ENCODE data around the gene NID2. TPM values are rescaled to one million over a fixed set of nuclear protein-coding genes. Genes with fewer than 3 reads are reported as not detected.

NID2 gene
- polyA plus RNA-seq, 1 of the 3 experiments (the other 2 are of a cell fraction), result 22.7 TPM

DNA sequence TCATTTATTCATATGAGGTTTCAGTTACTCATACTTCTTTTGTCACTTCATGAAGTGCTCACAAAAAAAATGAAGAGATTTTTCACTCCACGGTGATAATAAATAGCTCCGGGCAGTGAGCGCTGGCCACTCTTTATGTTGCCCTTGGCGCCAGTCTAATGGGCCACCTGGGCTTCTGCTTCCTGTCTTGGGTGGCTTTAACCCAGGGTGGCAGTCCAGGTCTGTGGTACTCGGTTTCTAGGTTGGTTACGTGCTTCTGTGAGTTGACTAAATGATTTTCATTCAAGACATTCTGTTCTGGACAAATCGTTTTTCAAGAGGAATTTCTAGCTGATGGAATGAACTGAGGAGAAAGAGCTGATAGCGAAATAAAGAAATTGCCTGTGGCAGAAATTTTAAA lies 34.6 kb upstream of the NID2 start:
- no peak overlapping the region for H3K4me2 ChIP-seq
- no peak overlapping the region for H3K27ac ChIP-seq (ENCODE audit: low read depth in 2 of 2, low read length in 1 of 2)
- no peak overlapping the region for H2AFZ ChIP-seq (ENCODE audit: low read depth)
- ChIA-PET POLR2A (no interaction called here), CTCF (interaction anchor here (1.4 kb wide), 1 partner anchor 28 kb away, joined by 3 read pairs; no protein-coding TSS in a partner anchor)
- H3K36me3 ChIP-seq (replicated peaks in 1 of 2; ENCODE audit: control insufficient read depth in 1 of 2, insufficient read depth in 2 of 2, low read length in 1 of 2), result no peaks in the 10 kb centered on the region
- no peak overlapping the region for H3K4me3 ChIP-seq (ENCODE audit: low read depth in 2 of 2, low read length in 1 of 2)
- H3K9me2 ChIP-seq, result no peaks in the 10 kb centered on the region
- H3K4me1 ChIP-seq (ENCODE audit: control insufficient read depth in 1 of 2, insufficient read depth in 2 of 2, low read depth in 1 of 2, low read length in 1 of 2), result no peaks in the 10 kb centered on the region
- WGBS (ENCODE audit: low lambda C conversion rate), result 70% methylated on average over 8 of the region's 8 CpGs
- no peak for TF ChIP-seq NRF1 (IDR thresholded peaks at IDR 0.05; ENCODE audit: low read depth, low read length)
- TF ChIP-seq TEAD4 (IDR thresholded peaks at IDR 0.05; ENCODE audit: borderline replicate concordance, insufficient read depth), result no peak
- no peak for TF ChIP-seq TAF1 (IDR thresholded peaks at IDR 0.05; ENCODE audit: borderline replicate concordance, low read depth, low read length)
- TF ChIP-seq ELF1 (IDR thresholded peaks at IDR 0.05), result no peak
- TF ChIP-seq, protein P1, sequence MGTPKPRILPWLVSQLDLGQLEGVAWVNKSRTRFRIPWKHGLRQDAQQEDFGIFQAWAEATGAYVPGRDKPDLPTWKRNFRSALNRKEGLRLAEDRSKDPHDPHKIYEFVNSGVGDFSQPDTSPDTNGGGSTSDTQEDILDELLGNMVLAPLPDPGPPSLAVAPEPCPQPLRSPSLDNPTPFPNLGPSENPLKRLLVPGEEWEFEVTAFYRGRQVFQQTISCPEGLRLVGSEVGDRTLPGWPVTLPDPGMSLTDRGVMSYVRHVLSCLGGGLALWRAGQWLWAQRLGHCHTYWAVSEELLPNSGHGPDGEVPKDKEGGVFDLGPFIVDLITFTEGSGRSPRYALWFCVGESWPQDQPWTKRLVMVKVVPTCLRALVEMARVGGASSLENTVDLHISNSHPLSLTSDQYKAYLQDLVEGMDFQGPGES (IDR thresholded peaks at IDR 0.05; ENCODE audit: low read depth, low read length), result no peak
- TF ChIP-seq, protein P2, sequence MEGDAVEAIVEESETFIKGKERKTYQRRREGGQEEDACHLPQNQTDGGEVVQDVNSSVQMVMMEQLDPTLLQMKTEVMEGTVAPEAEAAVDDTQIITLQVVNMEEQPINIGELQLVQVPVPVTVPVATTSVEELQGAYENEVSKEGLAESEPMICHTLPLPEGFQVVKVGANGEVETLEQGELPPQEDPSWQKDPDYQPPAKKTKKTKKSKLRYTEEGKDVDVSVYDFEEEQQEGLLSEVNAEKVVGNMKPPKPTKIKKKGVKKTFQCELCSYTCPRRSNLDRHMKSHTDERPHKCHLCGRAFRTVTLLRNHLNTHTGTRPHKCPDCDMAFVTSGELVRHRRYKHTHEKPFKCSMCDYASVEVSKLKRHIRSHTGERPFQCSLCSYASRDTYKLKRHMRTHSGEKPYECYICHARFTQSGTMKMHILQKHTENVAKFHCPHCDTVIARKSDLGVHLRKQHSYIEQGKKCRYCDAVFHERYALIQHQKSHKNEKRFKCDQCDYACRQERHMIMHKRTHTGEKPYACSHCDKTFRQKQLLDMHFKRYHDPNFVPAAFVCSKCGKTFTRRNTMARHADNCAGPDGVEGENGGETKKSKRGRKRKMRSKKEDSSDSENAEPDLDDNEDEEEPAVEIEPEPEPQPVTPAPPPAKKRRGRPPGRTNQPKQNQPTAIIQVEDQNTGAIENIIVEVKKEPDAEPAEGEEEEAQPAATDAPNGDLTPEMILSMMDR (IDR thresholded peaks at IDR 0.05), result no peak
- TF ChIP-seq YY1 (IDR thresholded peaks at IDR 0.05; ENCODE audit: low read depth), result no peak
- H3K9me3 ChIP-seq, result no peaks in the 10 kb centered on the region
- H4K20me1 ChIP-seq (ENCODE audit: insufficient read depth), result no peaks in the 10 kb centered on the region
- no peaks in the 10 kb centered on the region for H3K79me2 ChIP-seq (ENCODE audit: insufficient read depth)
- H3K9ac ChIP-seq, result no peak overlapping the region
- no peaks in the 10 kb centered on the region for H3F3A ChIP-seq (replicated peaks; ENCODE audit: insufficient read depth)
- H3K27me3 ChIP-seq (ENCODE audit: insufficient read depth), result no peaks in the 10 kb centered on the region
- no peak for DNase-seq

DNA sequence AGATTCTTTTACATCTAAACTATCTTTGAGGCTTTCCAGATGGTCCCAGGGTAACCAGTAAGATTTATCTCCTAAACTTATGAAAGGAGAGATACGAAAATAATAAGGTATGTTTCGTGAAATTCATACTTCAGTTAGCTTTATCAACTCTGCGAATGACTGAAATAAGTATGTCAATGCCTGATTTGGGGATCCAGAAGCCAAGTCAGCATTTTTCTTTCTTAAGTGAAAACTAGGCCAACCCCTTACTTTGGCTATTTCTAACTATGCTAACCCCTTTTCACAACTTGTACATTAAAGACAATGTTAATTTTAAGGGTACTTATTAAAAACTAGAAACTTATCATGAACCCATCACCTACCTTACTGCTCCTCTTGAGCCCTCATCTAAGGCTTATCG lies 26.9 kb upstream of the NID2 start:
- Histone ChIP-seq H2AFZ (ENCODE audit: low read depth) (no peak overlapping the region), H3K4me2 (no peak overlapping the region), H3F3A (replicated peaks; ENCODE audit: insufficient read depth) (no peaks in the 10 kb centered on the region), H3K9me2 (no peaks in the 10 kb centered on the region), H3K27ac (ENCODE audit: low read depth in 2 of 2, low read length in 1 of 2) (no peak overlapping the region), H3K36me3 (replicated peaks in 1 of 2; ENCODE audit: control insufficient read depth in 1 of 2, insufficient read depth in 2 of 2, low read length in 1 of 2) (no peaks in the 10 kb centered on the region), H3K9me3 (no peaks in the 10 kb centered on the region), H3K79me2 (ENCODE audit: insufficient read depth) (no peaks in the 10 kb centered on the region), H3K4me3 (ENCODE audit: low read depth in 2 of 2, low read length in 1 of 2) (no peak overlapping the region), H4K20me1 (ENCODE audit: insufficient read depth) (no peaks in the 10 kb centered on the region), H3K4me1 (ENCODE audit: control insufficient read depth in 1 of 2, insufficient read depth in 2 of 2, low read depth in 1 of 2, low read length in 1 of 2) (no peaks in the 10 kb centered on the region), H3K27me3 (ENCODE audit: insufficient read depth) (no peaks in the 10 kb centered on the region), H3K9ac (no peak overlapping the region)
- POLR2A ChIA-PET, result no interaction called here
- CTCF ChIA-PET, result interaction anchor here (1.4 kb wide), 1 partner anchor 51 kb away, joined by 3 read pairs; no protein-coding TSS in a partner anchor
- WGBS (ENCODE audit: low lambda C conversion rate), result 79% methylated on average over 4 of the region's 4 CpGs
- TF ChIP-seq RAD21 (IDR thresholded peaks at IDR 0.05; ENCODE audit: low read length) (no peak), CHD2 (IDR thresholded peaks at IDR 0.05; ENCODE audit: low read length, partially characterized antibody) (no peak)
- TF ChIP-seq, protein P3, sequence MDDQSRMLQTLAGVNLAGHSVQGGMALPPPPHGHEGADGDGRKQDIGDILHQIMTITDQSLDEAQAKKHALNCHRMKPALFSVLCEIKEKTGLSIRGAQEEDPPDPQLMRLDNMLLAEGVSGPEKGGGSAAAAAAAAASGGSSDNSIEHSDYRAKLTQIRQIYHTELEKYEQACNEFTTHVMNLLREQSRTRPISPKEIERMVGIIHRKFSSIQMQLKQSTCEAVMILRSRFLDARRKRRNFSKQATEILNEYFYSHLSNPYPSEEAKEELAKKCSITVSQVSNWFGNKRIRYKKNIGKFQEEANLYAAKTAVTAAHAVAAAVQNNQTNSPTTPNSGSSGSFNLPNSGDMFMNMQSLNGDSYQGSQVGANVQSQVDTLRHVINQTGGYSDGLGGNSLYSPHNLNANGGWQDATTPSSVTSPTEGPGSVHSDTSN (IDR thresholded peaks at IDR 0.05), result no peak
- no peak for DNase-seq

All from SK-N-SH (cell line).